ENCODE measurements around the gene NREP.

DNA sequence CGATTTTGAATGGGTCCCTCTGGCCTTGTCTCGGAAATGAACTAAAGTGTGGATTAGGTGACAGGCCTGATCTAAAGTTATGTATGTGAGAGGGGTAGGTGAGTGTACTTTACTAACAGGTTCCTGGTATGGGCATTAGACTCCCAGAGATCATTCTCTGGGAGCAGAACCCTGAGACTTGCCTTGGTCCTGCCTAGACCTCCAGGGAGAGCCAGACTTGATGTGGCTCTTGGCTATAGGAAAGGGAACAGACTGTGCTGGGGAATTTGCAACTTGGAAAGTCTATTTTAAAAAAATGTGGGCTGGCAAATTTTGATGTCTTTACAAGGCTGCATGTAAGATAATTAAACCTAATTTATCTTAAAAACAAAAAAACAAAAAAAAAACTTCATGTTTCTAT, 49.8 kb upstream of the NREP start:
- TF ChIP-seq EZH2 (IDR thresholded peaks at IDR 0.05; ENCODE audit: borderline replicate concordance, low read depth, low read length, severe bottlenecking): no peak
- TF ChIP-seq, protein P1, sequence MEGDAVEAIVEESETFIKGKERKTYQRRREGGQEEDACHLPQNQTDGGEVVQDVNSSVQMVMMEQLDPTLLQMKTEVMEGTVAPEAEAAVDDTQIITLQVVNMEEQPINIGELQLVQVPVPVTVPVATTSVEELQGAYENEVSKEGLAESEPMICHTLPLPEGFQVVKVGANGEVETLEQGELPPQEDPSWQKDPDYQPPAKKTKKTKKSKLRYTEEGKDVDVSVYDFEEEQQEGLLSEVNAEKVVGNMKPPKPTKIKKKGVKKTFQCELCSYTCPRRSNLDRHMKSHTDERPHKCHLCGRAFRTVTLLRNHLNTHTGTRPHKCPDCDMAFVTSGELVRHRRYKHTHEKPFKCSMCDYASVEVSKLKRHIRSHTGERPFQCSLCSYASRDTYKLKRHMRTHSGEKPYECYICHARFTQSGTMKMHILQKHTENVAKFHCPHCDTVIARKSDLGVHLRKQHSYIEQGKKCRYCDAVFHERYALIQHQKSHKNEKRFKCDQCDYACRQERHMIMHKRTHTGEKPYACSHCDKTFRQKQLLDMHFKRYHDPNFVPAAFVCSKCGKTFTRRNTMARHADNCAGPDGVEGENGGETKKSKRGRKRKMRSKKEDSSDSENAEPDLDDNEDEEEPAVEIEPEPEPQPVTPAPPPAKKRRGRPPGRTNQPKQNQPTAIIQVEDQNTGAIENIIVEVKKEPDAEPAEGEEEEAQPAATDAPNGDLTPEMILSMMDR (IDR thresholded peaks at IDR 0.05; ENCODE audit: borderline replicate concordance, extremely low read depth, low read length, poor library complexity, severe bottlenecking): no peak
